H1 (cell line): ENCODE data around the gene SOCS3. TPM values are rescaled to one million over a fixed set of nuclear protein-coding genes. Genes with fewer than 3 reads are reported as not detected.

Experiments used
- CTCF ChIA-PET: fragments of 300-600 bp; sonication (Branson Sonifier 250); formaldehyde crosslinking; loops from one replicate; lab custom pipeline; 2021; ENCODE audit not compliant: partially characterized antibody; lab: Charles Lee
- POLR2A ChIA-PET: fragments of 300-600 bp; sonication (Branson Sonifier 250); formaldehyde crosslinking; loops from one replicate; lab custom pipeline; 2021; ENCODE audit warnings: inconsistent platforms; ENCODE audit not compliant: partially characterized antibody; lab: Charles Lee
- DNase-seq, 2 experiments: peaks; one replicate each; pipeline versions ENCODE4 v3.0.0 to v3.0.0-alpha.2; 2010 to 2022; ENCODE audit warnings: low spot score in 2 of 2, low read depth in 1 of 2, mixed read lengths in 1 of 2
- FAIRE-seq: peaks from 2 replicates; lab custom pipeline; 2011; peaks lifted over from hg19 to GRCh38; lab: Jason Lieb, UNC
- H2AFZ ChIP-seq: 2 replicates; pipeline ENCODE4 v1.8.1; 2012; ENCODE audit warnings: low read length, inconsistent platforms
- H2AK5ac ChIP-seq: 2 replicates; pipeline ENCODE4 v1.6.1; 2013; ENCODE audit warnings: low read depth, low read length
- H2BK120ac ChIP-seq: replicated peaks from 2 replicates; pipeline ENCODE3; 2013; ENCODE audit warnings: low read depth, low read length, inconsistent platforms
- H2BK12ac ChIP-seq: 2 replicates; pipeline ENCODE4 v1.6.1; 2013; ENCODE audit warnings: low read depth, low read length
- H2BK15ac ChIP-seq: 2 replicates; pipeline ENCODE4 v1.6.1; 2013; ENCODE audit warnings: low read length
- H2BK20ac ChIP-seq: 2 replicates; pipeline ENCODE4 v1.6.1; 2013; ENCODE audit warnings: low read length
- H2BK5ac ChIP-seq: 2 replicates; pipeline ENCODE4 v1.6.1; 2013; ENCODE audit warnings: low read depth, low read length
- H3K14ac ChIP-seq: 2 replicates; pipeline ENCODE4 v1.6.1; 2013; ENCODE audit warnings: inconsistent platforms; ENCODE audit not compliant: insufficient read length
- H3K18ac ChIP-seq: 2 replicates; pipeline ENCODE4 v1.6.1; 2013; ENCODE audit warnings: low read length; ENCODE audit errors: extremely low read depth
- H3K23ac ChIP-seq: 2 replicates; pipeline ENCODE4 v1.6.1; 2013; ENCODE audit warnings: inconsistent platforms; ENCODE audit not compliant: insufficient read length
- H3K23me2 ChIP-seq: 2 replicates; pipeline ENCODE4 v1.6.1; 2013; ENCODE audit warnings: low read depth, low read length
- H3K27ac ChIP-seq: 2 replicates; pipeline ENCODE4 v1.6.1; 2011; ENCODE audit warnings: low read depth, low read length, inconsistent platforms
- H3K27me3 ChIP-seq, 4 experiments: replicated peaks in 1 of 4; 1 replicate in 1 of 4; 2 replicates in 3 of 4; pipeline versions ENCODE4 v1.6.1 to v1.8.1; 2011 to 2013; ENCODE audit warnings: low read length in 3 of 4, mild to moderate bottlenecking in 3 of 4, inconsistent platforms in 2 of 4, mixed read lengths in 2 of 4, moderate library complexity in 1 of 4; ENCODE audit not compliant: control insufficient read depth in 3 of 4, insufficient read depth in 3 of 4; ENCODE audit errors: extremely low read depth in 1 of 4
- H3K36me3 ChIP-seq, 4 experiments: 2 replicates each; pipeline versions ENCODE4 v1.6.1 to v1.8.1; 2011 to 2013; ENCODE audit warnings: mild to moderate bottlenecking in 4 of 4, low read length in 3 of 4, moderate library complexity in 2 of 4, control low read depth in 1 of 4, inconsistent platforms in 1 of 4; ENCODE audit not compliant: insufficient read depth in 4 of 4, control insufficient read depth in 2 of 4
- H3K4ac ChIP-seq: replicated peaks from 2 replicates; pipeline ENCODE3; 2013; ENCODE audit warnings: low read length, low read depth, mixed read lengths, inconsistent platforms; ENCODE audit not compliant: insufficient read length
- H3K4me1 ChIP-seq, 4 experiments: replicated peaks in 1 of 4; 1 replicate in 1 of 4; 2 replicates in 3 of 4; pipeline versions ENCODE4 v1.6.1 to v1.8.1; 2011 to 2013; ENCODE audit warnings: low read length in 3 of 4, inconsistent platforms in 2 of 4, mixed read lengths in 1 of 4; ENCODE audit not compliant: insufficient read depth in 4 of 4, control insufficient read depth in 3 of 4
- H3K4me2 ChIP-seq, 2 experiments: 2 replicates each; pipeline versions ENCODE4 v1.6.1 to v1.8.1; 2011 to 2013; ENCODE audit warnings: low read depth in 2 of 2, low read length in 2 of 2, control low read depth in 1 of 2, inconsistent platforms in 1 of 2, mild to moderate bottlenecking in 1 of 2; ENCODE audit not compliant: insufficient read depth in 1 of 2
- H3K4me3 ChIP-seq, 4 experiments: fragments of 200-600, 300-600 bp in 1 of 4; sonication (generic), shearing (Covaris generic), sonication (Bioruptor Twin) in 1 of 4; 2 replicates each; pipeline versions ENCODE4 v1.5.1 to v1.8.1; 2011 to 2016; ENCODE audit warnings: low read length in 4 of 4, low read depth in 3 of 4, control low read depth in 2 of 4, inconsistent platforms in 2 of 4, mild to moderate bottlenecking in 2 of 4, mixed read lengths in 1 of 4, moderate library complexity in 1 of 4; ENCODE audit not compliant: insufficient read depth in 2 of 4; ENCODE audit errors: extremely low read depth in 1 of 4
- H3K56ac ChIP-seq: replicated peaks from 2 replicates; pipeline ENCODE3; 2013; ENCODE audit warnings: low read depth, mild to moderate bottlenecking, mixed read lengths, low read length, inconsistent platforms; ENCODE audit not compliant: insufficient read length
- H3K79me1 ChIP-seq: 2 replicates; pipeline ENCODE4 v1.6.1; 2013; ENCODE audit warnings: low read depth, low read length, control low read depth
- H3K79me2 ChIP-seq, 2 experiments: 2 replicates each; pipeline versions ENCODE4 v1.6.1 to v1.8.1; 2012 to 2013; ENCODE audit warnings: low read length in 2 of 2, mild to moderate bottlenecking in 2 of 2, inconsistent platforms in 1 of 2; ENCODE audit not compliant: insufficient read depth in 2 of 2, control insufficient read depth in 1 of 2
- H3K9ac ChIP-seq, 4 experiments: replicated peaks in 1 of 4; 1 replicate in 1 of 4; 2 replicates in 3 of 4; pipeline versions ENCODE4 v1.6.1 to v1.8.1; 2011 to 2013; ENCODE audit warnings: low read depth in 3 of 4, low read length in 3 of 4, control low read depth in 2 of 4, mild to moderate bottlenecking in 2 of 4, moderate library complexity in 2 of 4, inconsistent platforms in 1 of 4; ENCODE audit errors: extremely low read depth in 1 of 4
- H3K9me3 ChIP-seq, 2 experiments: 2 replicates each; pipeline versions ENCODE4 v1.6.1 to v1.8.1; 2012 to 2013; ENCODE audit warnings: mild to moderate bottlenecking in 2 of 2, moderate library complexity in 2 of 2, control low read depth in 1 of 2, inconsistent platforms in 1 of 2, low read depth in 1 of 2, low read length in 1 of 2, mixed read lengths in 1 of 2; ENCODE audit not compliant: insufficient read depth in 2 of 2
- H4K20me1 ChIP-seq, 2 experiments: replicated peaks in 1 of 2; 2 replicates each; pipeline versions ENCODE3 to v1.8.1; 2011 to 2013; ENCODE audit warnings: inconsistent platforms in 2 of 2, low read length in 2 of 2, mild to moderate bottlenecking in 1 of 2; ENCODE audit not compliant: insufficient read depth in 2 of 2, control insufficient read depth in 1 of 2
- H4K5ac ChIP-seq: 2 replicates; pipeline ENCODE4 v1.6.1; 2013; ENCODE audit warnings: low read length, low read depth, mixed read lengths, inconsistent platforms; ENCODE audit not compliant: insufficient read length
- H4K8ac ChIP-seq: 2 replicates; pipeline ENCODE4 v1.8.0; 2013; ENCODE audit warnings: mild to moderate bottlenecking, moderate library complexity, low read length, inconsistent platforms; ENCODE audit not compliant: insufficient read depth; ENCODE audit errors: extremely low read depth
- H4K91ac ChIP-seq: replicated peaks from 2 replicates; pipeline ENCODE3; 2013; ENCODE audit warnings: low read length, mixed read lengths, inconsistent platforms; ENCODE audit not compliant: insufficient read length
- BACH1 ChIP-seq: IDR thresholded peaks from 2 replicates; pipeline ENCODE4 v1.6.1; 2012; ENCODE audit warnings: low read length, improper control_type of control experiment
- CBX5 ChIP-seq: fragments of 300-800, 300-1000 bp; sonication (generic); IDR thresholded peaks from 2 replicates; pipeline ENCODE4 v1.7.1; 2016; ENCODE audit warnings: antibody characterized with exemption, low read length, low read depth
- E2F6 ChIP-seq: IDR thresholded peaks from 2 replicates; pipeline ENCODE4 v1.6.1; 2012; ENCODE audit warnings: inconsistent platforms
- FOSL1 ChIP-seq: IDR thresholded peaks from 2 replicates; pipeline ENCODE4 v1.6.1; 2011; ENCODE audit warnings: mild to moderate bottlenecking, low read depth, low read length, moderate library complexity; ENCODE audit not compliant: insufficient read depth
- KDM1A ChIP-seq: fragments of 200-600, 300-600 bp; sonication (generic); IDR thresholded peaks from 2 replicates; pipeline ENCODE4 v1.7.1; 2016; ENCODE audit warnings: mild to moderate bottlenecking, low read length, borderline replicate concordance
- NRF1 ChIP-seq: IDR thresholded peaks from 2 replicates; pipeline ENCODE4 v1.6.1; 2011; ENCODE audit warnings: mild to moderate bottlenecking, low read depth, low read length, improper control_type of control experiment
- POLR2AphosphoS5 ChIP-seq: IDR thresholded peaks from 2 replicates; pipeline ENCODE4 v1.6.1; 2011; ENCODE audit warnings: low read depth, low read length
- RXRA ChIP-seq: IDR thresholded peaks from 2 replicates; pipeline ENCODE4 v1.6.1; 2011; ENCODE audit warnings: low read depth, mild to moderate bottlenecking, low read length, moderate library complexity; ENCODE audit not compliant: insufficient read depth
- TAF7 ChIP-seq: optimal IDR thresholded peaks from 2 replicates; pipeline ENCODE3; 2011; ENCODE audit warnings: low read depth, mild to moderate bottlenecking, inconsistent platforms, low read length, moderate library complexity, borderline replicate concordance
- TBP ChIP-seq: IDR thresholded peaks from 2 replicates; pipeline ENCODE4 v1.6.1; 2011; ENCODE audit warnings: low read depth, low read length, improper control_type of control experiment
- YY1 ChIP-seq: IDR thresholded peaks from 2 replicates; pipeline ENCODE4 v1.6.1; 2011; ENCODE audit warnings: low read depth, mild to moderate bottlenecking, low read length
- WGBS, 2 experiments: shearing (Covaris generic) in 1 of 2; methylation state at CpG; one replicate each; pipeline versions ENCODE4 v1.1.6 to v1.1.7; 2013 to 2015; ENCODE audit warnings: low lambda C conversion rate in 2 of 2, mixed read lengths in 2 of 2, inconsistent platforms in 1 of 2, low coverage in 1 of 2, missing lambda C conversion rate in 1 of 2; ENCODE audit not compliant: insufficient replicate concordance in 2 of 2, insufficient coverage in 1 of 2, insufficient read length in 1 of 2; ENCODE audit errors: extremely low coverage in 1 of 2, missing lambda C conversion rate in 1 of 2; 5-methylcytosine and 5-hydroxymethylcytosine counted together
- polyA plus RNA-seq, 7 experiments: library from polyadenylated mRNA; depleted of rRNA in 3 of 7; stranded (reverse) in 5 of 7; unstranded in 2 of 7; fragments of >200 nt in 5 of 7; fragments of 200-250 nt in 2 of 7; gene quantifications; 1 replicate in 5 of 7; 2 replicates in 1 of 7; 4 replicates in 1 of 7; pipeline versions ENCODE4 v1.2.1 to v1.2.3, GENCODE V29; 2011 to 2013; ENCODE audit warnings: missing spikeins in 2 of 7, mixed read lengths in 2 of 7
- total RNA-seq: library from RNA; stranded (reverse); fragmentation: NEBNext Ultra II Directional; extraction: Animal tissue kit (Norgen Biotek cat#: 25700); gene quantifications from 2 replicates; pipeline ENCODE4 v1.2.1, GENCODE V29; 2021

Gene SOCS3
- total and polyA plus RNA-seq, 2 of the 8 experiments (the other 6 are each of a cell fraction or from before 2014, with no cell fraction given) = 10.1 to 47.9 TPM

- no peaks in the 10 kb centered on the region for H4K20me1 ChIP-seq
- peak overlapping the region; percentile 97 for H2BK120ac ChIP-seq
- peak overlapping the region; percentile 89 for H2BK5ac ChIP-seq
- H4K8ac ChIP-seq = peak overlapping the region; percentile 81
- peak overlapping the region; percentile 100 for H2BK20ac ChIP-seq
- H4K5ac ChIP-seq = peak overlapping the region; percentile 93
- 22% methylated on average over 12 of the region's 12 CpGs; no CpG with 5 or more reads in 1 of the 2 experiments for WGBS, 2 experiments
- H2AK5ac ChIP-seq = peak overlapping the region; percentile 99; the same call in 1 of the 2 replicates
- POLR2A ChIA-PET = interaction anchor here (1.1 to 3.3 kb wide), 7 partner anchors 9 to 129 kb away, joined by 3 to 28 read pairs (median 3); partner anchors contain the start of genes AFMID, BIRC5, SOCS3 and TK1
- H3K36me3 ChIP-seq = no peaks in the 10 kb centered on the region
- FAIRE-seq (no peak), DNase-seq (peak in 1 of 2 experiments; percentile 39)
- no peak overlapping the region for H3K14ac ChIP-seq
- H3K79me2 ChIP-seq = no peaks in the 10 kb centered on the region
- no peaks in the 10 kb centered on the region for H3K79me1 ChIP-seq
- peak overlapping the region; percentile 99 for H4K91ac ChIP-seq
- H2BK15ac ChIP-seq = peak overlapping the region; percentile 97
- H2BK12ac ChIP-seq = peak overlapping the region; percentile 100
- peak overlapping the region in 2 of 4 experiments; percentile 25 to 39; a peak in 3 of 7 replicates for H3K9ac ChIP-seq
- no peaks in the 10 kb centered on the region for H3K9me3 ChIP-seq
- peaks cover 0 to 3% (median 0%) of the 10 kb centered on the region in 4 experiments; a peak in 2 of 7 replicates for H3K27me3 ChIP-seq
- peak overlapping the region; percentile 96 for H3K4ac ChIP-seq
- peak overlapping the region; percentile 48; the same call in 1 of the 2 replicates for H3K27ac ChIP-seq
- no peak overlapping the region for H2AFZ ChIP-seq
- peak overlapping the region; percentile 100 for H3K18ac ChIP-seq
- CTCF ChIA-PET = interaction anchor here (0.6 to 6.1 kb wide), 6 partner anchors 8 to 1070 kb away, joined by 3 to 20 read pairs (median 4); no protein-coding TSS in a partner anchor
- H3K23me2 ChIP-seq = peaks cover 11% of the 10 kb centered on the region
- H3K4me1 ChIP-seq = peaks cover 8 to 38% (median 32%) of the 10 kb centered on the region in 4 experiments
- H3K23ac ChIP-seq = no peak overlapping the region
- H3K56ac ChIP-seq = peak overlapping the region; percentile 73
- peak overlapping the region; percentile 63 to 76; a peak in 3 of 4 replicates for H3K4me2 ChIP-seq
- H3K4me3 ChIP-seq = peak overlapping the region in 3 of 4 experiments; percentile 4 to 36 (median 7); a peak in 1 of 8 replicates
- TF ChIP-seq NRF1 (no peak), TBP (no peak), KDM1A (0 out of 2 replicates have a peak, but pooled peaks have one; percentile 34), E2F6 (peak; percentile 78), RXRA (no peak), FOSL1 (no peak), BACH1 (no peak), POLR2AphosphoS5 (no peak), YY1 (peak; percentile 62; the same call in 1 of the 2 replicates), TAF7 (no peak), CBX5 (no peak)
Measured at GRCh38 chr17:78315355-78316114, 44.3 kb downstream of the SOCS3 start.
